HG02852 (cell line): ENCODE results near the gene TEAD3.
"Not testable (repeated sequence)": the region's sequence is repeated elsewhere in the genome, so short reads cannot be mapped to it uniquely, and the experiment has no call there.

Experiments
- ATAC-seq: cut with Tn5 transposase; IDR thresholded peaks from one replicate; pipeline ENCODE4 v1.9.1; 2021; ENCODE audit warnings: mild to moderate bottlenecking, moderate library complexity; ENCODE audit not compliant: unreplicated experiment

Gene TEAD3

GRCh38 chr6:35496841-35497570, at the start of gene TEAD3:
TSS of gene TEAD3 (minus strand) at chr6:35497079.
- peak; percentile 49 for ATAC-seq

DNA sequence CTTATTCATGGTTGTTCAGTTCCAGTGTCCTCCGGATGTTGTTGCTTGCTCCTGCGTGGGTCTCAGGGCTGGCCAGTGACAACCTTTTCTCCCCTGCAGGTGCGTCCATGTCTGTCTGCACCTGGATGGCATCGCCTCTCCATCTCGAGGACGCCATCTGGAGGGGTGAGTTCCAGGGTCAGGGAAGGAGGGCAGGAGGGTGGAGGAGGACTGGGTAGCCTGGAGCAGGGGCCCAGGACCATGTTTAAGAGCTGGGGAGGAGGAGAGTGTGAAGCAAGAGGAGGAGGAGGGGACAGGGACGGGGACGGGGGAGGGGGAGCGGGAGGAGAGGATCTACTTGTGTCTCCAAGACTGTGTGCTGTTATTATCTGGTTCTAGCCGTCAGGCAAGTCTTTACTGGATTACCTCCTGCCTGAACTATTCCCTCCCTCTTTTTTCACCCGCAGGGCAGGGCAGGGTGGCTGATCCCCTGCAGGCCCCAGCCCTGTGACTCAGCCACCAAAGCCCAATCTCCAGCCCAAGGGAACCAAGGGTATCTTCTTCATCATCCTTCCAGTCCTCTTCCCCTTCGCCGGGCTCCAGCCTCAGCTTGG, 48.0 kb upstream of the TEAD3 start:
- no peak for ATAC-seq

GRCh38 chr6:35543459-35544193, 46.7 kb upstream of the TEAD3 start:
- ATAC-seq, result no peak

DNA sequence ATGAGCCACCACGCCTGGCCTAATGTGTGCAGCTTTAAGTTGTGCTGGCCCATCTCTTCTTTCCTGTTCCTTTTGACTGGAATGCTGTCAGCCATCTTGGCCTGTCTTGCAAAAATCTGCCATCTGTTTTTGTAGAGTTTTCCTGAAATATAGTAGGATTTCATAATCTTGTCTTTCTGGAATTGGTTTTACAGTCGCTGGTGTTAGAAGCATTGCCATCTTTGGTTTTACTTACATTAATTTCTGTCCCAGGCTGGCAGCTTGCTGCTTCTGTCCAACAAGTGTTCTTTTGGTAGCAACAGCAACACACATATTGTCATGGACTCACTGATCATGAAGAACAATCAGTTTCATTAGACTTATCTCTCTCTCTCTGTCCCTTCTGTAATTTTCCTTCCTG, 45.0 kb upstream of the TEAD3 start:
- no peak for ATAC-seq

- no peak for ATAC-seq
Measured at GRCh38 chr6:35539223-35539622, 42.3 kb upstream of the TEAD3 start.

DNA sequence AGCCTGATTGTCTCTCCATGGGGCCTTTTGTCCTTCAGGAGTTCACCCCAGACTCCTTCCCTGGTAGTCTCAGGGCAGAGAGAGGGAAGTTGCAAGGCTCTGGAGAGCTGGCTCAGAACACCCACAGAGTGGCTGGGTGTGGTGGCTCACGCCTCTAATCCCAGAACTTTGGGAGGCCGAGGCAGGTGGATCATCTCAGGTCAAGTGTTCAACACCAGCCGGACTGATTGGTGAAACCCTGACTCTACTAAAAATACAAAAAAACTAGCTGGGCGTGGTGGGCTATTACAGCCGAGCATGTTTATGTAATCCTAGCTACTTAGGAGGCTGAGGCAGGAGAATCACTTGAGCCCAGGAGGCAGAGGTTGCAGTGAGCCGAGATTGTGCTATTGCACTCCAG, 39.0 kb upstream of the TEAD3 start:
- not testable (repeated sequence) for ATAC-seq

DNA sequence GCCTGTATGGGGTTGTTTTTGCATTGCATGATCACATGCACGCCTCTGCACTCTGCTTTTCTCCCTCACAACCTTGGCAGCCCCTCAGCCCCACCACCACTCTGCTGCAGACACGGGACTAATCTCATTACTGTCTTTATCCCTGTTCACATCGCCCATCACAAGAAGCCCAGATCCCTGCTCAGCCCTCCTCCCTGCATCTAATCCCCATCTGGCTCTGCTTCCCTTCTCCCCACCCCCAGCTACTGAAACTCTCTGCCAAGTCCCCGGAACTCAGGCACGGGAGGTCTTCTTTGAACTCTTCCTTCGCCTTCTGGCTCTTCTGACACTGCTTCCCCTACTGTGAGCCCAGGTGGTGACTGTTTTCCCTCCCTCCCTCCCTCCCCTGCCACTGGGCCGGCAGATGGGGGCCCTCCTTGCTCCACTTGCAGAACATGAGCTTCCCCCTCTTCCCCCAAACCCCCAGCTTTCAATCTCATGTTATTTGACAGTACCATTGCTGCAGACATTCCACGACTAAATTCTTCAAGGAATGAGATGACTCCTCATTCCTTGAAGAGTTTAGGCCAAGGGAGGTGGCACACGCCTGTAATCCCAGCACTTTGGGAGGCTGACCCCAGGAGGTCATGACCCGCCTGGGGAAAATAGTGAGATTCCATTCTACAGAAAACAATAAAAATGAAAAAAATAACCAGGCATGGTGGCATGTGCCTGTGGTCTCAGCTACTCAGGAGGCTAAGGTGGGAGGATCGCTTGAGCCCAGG, 37.7 kb upstream of the TEAD3 start:
- no peak for ATAC-seq

GRCh38 chr6:35533981-35534380, 37.1 kb upstream of the TEAD3 start:
- ATAC-seq, result no peak

- ATAC-seq, result no peak
Measured at GRCh38 chr6:35532126-35532525, 35.2 kb upstream of the TEAD3 start.

DNA sequence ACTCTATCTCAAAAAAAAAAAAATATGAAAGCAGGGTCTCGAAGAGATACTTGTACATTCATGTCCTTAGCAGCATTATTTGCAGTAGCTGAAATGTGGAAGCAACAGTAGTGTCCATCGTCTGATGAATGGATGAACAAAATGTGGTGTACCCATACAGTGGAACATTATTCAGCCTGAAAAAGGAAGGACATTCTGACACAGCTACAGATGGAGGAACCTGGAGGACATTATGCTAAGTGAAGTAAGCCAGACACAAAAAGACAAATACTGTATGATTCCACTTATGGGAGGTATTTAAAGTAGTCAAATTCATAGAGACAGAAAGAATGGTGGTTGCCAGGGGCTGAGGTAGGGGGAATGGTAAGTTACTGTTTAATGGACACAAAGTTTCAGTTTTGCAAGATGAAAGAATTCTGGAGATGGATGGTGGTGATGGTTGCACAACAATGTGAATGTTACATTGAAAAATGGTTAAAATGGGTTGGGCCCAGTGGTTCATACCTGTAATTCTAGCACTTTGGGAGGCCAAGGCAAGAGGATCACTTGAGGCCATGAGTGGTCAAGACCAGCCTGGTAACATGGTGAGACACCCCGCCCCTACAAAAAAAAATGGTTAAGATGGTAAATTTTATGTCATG, 27.6 kb upstream of the TEAD3 start:
- no peak for ATAC-seq

- ATAC-seq, result peak; percentile 47
Measured at GRCh38 chr6:35522660-35523658, 26.1 kb upstream of the TEAD3 start.

DNA sequence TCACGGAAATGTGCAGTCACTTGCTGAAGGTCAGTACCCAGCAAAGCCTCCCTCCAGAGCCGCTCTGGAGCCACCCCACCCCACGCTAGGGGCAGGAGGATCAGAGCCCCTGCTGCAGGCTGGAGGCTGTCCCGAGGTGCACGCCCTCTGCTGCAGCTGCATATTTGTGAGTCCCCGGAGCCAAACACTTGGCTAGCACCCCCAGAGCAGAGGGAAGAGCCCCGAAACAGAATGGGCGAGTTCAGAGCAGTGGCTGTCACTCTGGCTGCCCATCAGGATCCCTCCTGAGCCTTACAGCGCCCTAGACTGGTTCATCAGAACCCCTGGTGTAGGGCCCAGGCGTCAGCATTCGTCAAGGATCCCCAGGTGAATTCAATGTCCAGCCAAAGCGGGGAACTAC, 25.3 kb upstream of the TEAD3 start:
- no peak for ATAC-seq

- ATAC-seq, result no peak
Measured at GRCh38 chr6:35521235-35521634, 24.4 kb upstream of the TEAD3 start.

- ATAC-seq, result no peak
Measured at GRCh38 chr6:35519313-35520015, 22.6 kb upstream of the TEAD3 start.

DNA sequence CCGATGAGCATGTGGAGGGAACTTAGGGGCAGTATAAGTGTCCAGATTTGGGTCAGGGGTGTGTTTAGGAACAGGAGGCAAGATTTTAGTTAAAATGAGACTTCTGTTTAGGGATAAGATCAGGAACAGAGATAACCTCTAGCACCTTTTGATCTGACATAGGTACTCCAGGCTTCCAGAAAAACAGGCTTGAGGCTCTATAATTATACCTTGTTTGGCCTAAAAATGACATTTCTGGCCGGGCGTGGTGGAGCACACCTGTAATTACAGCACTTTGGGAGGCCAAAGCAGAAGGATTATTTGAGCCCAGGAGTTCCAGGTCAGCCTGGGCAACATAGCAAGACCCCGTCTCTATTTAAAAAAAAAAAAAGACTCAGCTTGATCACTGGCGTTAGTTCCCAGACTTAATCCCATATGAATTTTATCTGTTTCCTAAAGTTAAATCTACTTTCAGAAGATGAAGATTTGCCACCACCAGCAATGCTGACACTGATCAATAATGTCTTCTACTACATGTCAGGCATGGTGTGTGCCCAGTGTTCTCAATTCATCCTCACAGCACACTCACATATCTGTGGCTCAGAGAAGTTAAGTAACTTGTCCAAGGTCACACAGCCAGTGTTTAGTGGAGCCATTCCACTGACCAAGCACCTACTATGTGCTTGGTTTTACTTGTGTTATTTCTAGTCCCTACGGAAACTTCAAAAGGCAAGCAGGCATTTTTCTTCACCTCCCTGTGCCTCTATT, 21.9 kb upstream of the TEAD3 start:
- no peak for ATAC-seq

DNA sequence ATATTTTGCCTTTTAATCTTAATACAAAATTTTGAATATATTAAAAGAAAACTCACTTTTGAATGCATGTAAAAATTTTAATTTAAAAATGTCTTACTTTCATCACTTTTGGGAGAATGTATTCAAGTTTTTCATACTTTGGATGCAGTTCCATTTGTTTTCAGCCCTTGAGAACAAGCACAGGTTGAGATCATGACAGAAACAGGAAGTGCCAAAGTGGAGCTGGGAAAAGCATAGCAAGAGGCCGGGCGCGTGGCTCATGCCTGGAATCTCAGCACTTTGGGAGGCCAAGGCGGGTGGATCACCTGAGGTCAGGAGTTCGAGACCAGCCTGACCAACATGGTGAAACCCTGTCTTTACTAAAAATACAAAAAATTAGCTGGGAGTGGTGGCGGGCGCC, 21.1 kb upstream of the TEAD3 start:
- not testable (repeated sequence) for ATAC-seq

GRCh38 chr6:35516712-35517111, 19.8 kb upstream of the TEAD3 start:
- no peak for ATAC-seq

DNA sequence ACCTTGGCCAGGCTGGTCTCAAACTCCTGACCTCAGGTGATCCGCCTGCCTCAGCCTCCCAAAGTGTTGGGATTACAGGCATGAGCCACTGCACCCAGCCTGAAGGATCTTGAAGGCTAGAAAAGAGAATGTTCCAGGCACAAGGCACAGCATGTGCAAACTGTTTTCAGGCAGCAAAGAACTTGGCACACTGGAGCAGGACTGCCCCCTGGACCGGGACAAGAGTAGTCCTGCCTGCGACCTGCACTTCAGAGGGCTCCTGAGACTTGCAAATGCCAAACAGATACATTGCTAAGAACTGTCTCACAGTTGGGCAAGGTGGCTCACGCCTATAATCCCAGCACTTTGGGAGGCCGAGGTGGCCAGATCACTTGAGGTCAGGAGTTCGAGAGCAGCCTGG, 19.1 kb upstream of the TEAD3 start:
- ATAC-seq, result not testable (repeated sequence)
